SU-DHL-6 (cell line): ENCODE data around the gene TEDC2.
A peak's percentile ranks its signal among the peaks of the same experiment; 100 is the strongest.
"Not testable (repeated sequence)": the region's sequence is repeated elsewhere in the genome, so short reads cannot be mapped to it uniquely, and the experiment has no call there.

Source experiments
- H2AFZ ChIP-seq: fragments of 200-600 bp; sonication (generic); 2 replicates; pipeline ENCODE4 v1.6.1; 2014; ENCODE audit warnings: low read depth, mild to moderate bottlenecking, moderate library complexity, mixed read lengths, antibody characterized with exemption, low read length; ENCODE audit not compliant: severe bottlenecking
- H3F3A ChIP-seq: fragments of 200-600 bp; shearing (Covaris generic); 2 replicates; pipeline ENCODE4 v1.6.0; 2016; ENCODE audit warnings: antibody characterized with exemption, mild to moderate bottlenecking; ENCODE audit not compliant: insufficient read depth
- H3K27ac ChIP-seq: fragments of 200-600 bp; sonication (generic); 2 replicates; pipeline ENCODE4 v1.5.1; 2016; ENCODE audit warnings: low read depth, mild to moderate bottlenecking, low read length, moderate library complexity, mixed read lengths
- H3K27me3 ChIP-seq: fragments of 200-600 bp; sonication (generic), shearing (Covaris generic); 2 replicates; pipeline ENCODE4 v1.6.0; 2014; ENCODE audit warnings: mild to moderate bottlenecking, low read length
- H3K36me3 ChIP-seq: fragments of 200-600 bp; sonication (generic); 2 replicates; pipeline ENCODE4 v1.6.1; 2014; ENCODE audit warnings: mild to moderate bottlenecking, low read length, mixed read lengths
- H3K4me2 ChIP-seq: fragments of 300-600, 200-600 bp; shearing (Covaris generic), sonication (generic); 2 replicates; pipeline ENCODE4 v1.6.0; 2014; ENCODE audit warnings: low read length, low read depth, mild to moderate bottlenecking; ENCODE audit not compliant: poor library complexity, severe bottlenecking
- H3K4me3 ChIP-seq: fragments of 200-600 bp; sonication (generic); 2 replicates; pipeline ENCODE4 v1.5.1; 2014; ENCODE audit warnings: antibody characterized with exemption, low read length, mild to moderate bottlenecking, mixed read lengths; ENCODE audit not compliant: insufficient read depth, poor library complexity, severe bottlenecking
- H3K79me2 ChIP-seq: fragments of 200-600 bp; sonication (generic); 2 replicates; pipeline ENCODE4 v1.6.1; 2014; ENCODE audit warnings: mild to moderate bottlenecking, low read length, moderate library complexity; ENCODE audit not compliant: insufficient read depth
- H3K9ac ChIP-seq: fragments of 200-600 bp; sonication (generic); 2 replicates; pipeline ENCODE4 v1.7.0; 2014; ENCODE audit warnings: mild to moderate bottlenecking, low read length
- H3K9me2 ChIP-seq: fragments of 200-600 bp; sonication (generic); replicated peaks from 2 replicates; pipeline ENCODE4 v1.6.1; 2014; ENCODE audit warnings: low read length; ENCODE audit not compliant: insufficient read depth
- H3K9me3 ChIP-seq: fragments of 200-600 bp; sonication (generic); 2 replicates; pipeline ENCODE4 v1.6.1; 2014; ENCODE audit warnings: low read length, mixed read lengths; ENCODE audit not compliant: insufficient read depth
- H4K20me1 ChIP-seq: fragments of 200-600 bp; sonication (generic); 2 replicates; pipeline ENCODE4 v1.6.1; 2014; ENCODE audit warnings: low read depth, mild to moderate bottlenecking, antibody characterized with exemption, low read length, moderate library complexity, mixed read lengths
- EZH2phosphoT487 ChIP-seq: fragments of 200-600 bp; sonication (generic), shearing (Covaris generic); conservative IDR thresholded peaks from 2 replicates; pipeline ENCODE4 v1.6.1; 2018; ENCODE audit warnings: mild to moderate bottlenecking, antibody characterized with exemption, low read length, moderate library complexity, mixed read lengths
- TF ChIP-seq, protein P1 (sequence below): fragments of 200-600 bp; sonication (generic); IDR thresholded peaks from one replicate; pipeline ENCODE4 v1.5.1; 2017; ENCODE audit warnings: antibody characterized with exemption, mild to moderate bottlenecking, low read length, moderate library complexity; ENCODE audit not compliant: insufficient read depth, poor library complexity, severe bottlenecking

TEDC2 gene

DNA sequence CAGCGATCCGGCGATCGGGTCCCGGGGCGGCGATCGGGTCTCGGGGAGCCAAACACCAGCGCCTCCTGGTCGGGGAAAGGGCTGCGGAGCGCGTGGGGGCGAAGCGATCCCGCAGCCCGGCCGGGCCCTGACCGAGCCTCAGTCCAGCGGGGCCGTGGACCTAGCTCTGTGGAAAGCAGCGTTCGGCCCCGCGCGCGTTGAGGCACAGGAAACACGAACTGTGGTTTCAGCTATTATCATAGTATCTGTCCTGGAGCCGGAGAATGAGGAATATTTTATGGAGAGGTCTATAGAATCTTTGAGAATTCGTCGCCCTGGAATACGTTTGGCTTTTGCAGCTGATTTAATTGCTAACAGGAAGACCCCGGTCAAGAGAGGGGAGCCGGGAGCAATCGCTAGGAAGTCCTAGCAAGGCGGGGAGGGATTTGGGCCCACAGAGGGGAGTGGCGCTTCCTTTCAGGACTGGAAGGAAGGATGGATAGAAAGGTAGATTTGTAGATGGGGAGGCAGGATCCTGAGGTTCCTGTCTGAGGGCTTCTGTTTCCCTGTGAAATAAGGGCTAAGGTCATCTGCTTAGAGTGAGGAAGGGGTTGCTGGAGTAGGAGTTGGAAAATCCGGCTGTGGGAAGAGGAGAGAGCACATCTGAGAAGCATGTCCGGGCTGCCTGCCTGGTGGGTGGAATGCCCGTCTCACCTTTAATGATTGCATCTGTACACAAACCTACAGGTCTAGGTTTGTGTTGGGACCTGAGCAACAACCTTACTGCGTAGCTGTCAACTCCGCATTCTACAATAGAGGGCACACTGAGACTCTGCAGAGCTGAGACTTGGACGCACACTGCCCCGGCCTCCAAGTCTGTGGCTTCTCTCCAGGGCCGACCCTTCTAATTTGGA lies 29.9 kb upstream of the TEDC2 start:
- peak overlapping the region; percentile 71 for H2AFZ ChIP-seq

DNA sequence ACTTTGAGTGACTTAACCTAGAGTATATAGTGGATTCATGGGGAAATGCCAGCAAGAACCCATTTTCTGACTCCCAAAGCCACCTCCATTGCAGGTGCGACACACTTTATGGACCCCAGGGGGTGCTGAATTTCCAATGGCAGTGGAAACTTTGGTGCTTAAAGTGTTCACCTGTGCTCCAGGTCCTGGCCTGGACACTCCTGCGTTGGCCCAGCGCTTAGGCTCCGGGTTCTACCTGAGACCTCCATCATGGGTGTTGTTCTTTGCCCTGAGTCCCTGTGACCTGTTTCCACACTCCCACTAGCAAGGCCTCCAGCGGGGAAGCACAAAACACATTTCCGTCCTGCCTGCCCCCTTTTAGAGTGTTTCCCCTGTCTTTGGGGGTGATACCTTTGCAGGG lies 27.6 kb upstream of the TEDC2 start:
- Histone ChIP-seq H3K27ac (no peak overlapping the region), H3K27me3 (no peaks in the 10 kb centered on the region), H3K4me2 (no peak overlapping the region), H3K4me3 (no peak overlapping the region), H3K9me2 (no peaks in the 10 kb centered on the region), H3K79me2 (peaks cover 39% of the 10 kb centered on the region), H3F3A (no peaks in the 10 kb centered on the region), H3K9ac (no peak overlapping the region), H3K9me3 (no peaks in the 10 kb centered on the region), H3K36me3 (peaks cover 24% of the 10 kb centered on the region), H4K20me1 (0 out of 2 replicates have a peak, but pooled peaks cover 7% of the 10 kb centered on the region), H2AFZ (no peak overlapping the region)
- no peak for TF ChIP-seq EZH2phosphoT487
- TF ChIP-seq, protein P1, sequence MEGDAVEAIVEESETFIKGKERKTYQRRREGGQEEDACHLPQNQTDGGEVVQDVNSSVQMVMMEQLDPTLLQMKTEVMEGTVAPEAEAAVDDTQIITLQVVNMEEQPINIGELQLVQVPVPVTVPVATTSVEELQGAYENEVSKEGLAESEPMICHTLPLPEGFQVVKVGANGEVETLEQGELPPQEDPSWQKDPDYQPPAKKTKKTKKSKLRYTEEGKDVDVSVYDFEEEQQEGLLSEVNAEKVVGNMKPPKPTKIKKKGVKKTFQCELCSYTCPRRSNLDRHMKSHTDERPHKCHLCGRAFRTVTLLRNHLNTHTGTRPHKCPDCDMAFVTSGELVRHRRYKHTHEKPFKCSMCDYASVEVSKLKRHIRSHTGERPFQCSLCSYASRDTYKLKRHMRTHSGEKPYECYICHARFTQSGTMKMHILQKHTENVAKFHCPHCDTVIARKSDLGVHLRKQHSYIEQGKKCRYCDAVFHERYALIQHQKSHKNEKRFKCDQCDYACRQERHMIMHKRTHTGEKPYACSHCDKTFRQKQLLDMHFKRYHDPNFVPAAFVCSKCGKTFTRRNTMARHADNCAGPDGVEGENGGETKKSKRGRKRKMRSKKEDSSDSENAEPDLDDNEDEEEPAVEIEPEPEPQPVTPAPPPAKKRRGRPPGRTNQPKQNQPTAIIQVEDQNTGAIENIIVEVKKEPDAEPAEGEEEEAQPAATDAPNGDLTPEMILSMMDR = no peak

More for the DNA sequence above, 29.9 kb upstream of the TEDC2 start:
- no peak for TF ChIP-seq EZH2phosphoT487
- TF ChIP-seq, protein P1 = peak; percentile 40
- Histone ChIP-seq H4K20me1 (0 out of 2 replicates have a peak, but pooled peaks cover 7% of the 10 kb centered on the region), H3K9me3 (no peaks in the 10 kb centered on the region), H3F3A (no peaks in the 10 kb centered on the region), H3K27ac (peak overlapping the region; percentile 72), H3K4me3 (peak overlapping the region; percentile 70), H3K9me2 (no peaks in the 10 kb centered on the region), H3K4me2 (peak overlapping the region; percentile 72), H3K9ac (peak overlapping the region; percentile 96), H3K27me3 (no peaks in the 10 kb centered on the region), H3K36me3 (peaks cover 21% of the 10 kb centered on the region), H3K79me2 (peaks cover 38% of the 10 kb centered on the region)

DNA sequence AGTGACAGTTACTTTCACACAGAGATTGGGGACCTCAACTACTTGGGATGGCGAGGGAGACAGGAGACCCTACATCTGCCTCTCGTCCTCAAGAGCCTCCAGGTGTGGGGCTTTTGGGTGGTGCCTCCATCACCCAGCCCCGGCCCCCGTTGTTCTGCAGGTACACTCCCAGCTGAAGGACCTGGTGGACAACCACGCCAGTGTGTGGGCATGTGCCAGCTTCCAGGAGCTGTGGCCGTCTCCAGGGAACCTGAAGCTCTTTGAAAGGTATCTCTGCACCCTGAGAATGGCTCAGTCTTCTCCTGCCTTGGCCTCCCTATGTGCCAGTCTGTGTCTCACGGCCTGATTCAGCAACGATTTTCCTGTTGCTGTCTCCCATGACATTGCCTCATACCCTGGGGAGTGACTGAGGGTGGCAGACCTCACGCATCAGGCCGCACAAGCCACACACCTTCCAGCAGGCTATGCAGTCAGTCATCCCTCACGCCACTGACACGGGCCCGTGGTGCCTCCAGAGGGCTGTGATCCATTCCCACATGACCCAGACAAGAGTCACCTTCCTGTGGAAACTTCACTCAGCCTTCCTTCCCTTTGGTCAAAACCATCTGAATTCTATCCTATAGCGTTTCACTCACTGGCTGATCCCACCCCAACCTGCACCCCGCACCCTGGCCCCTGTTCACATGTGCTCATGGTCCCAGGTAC lies 27.0 kb upstream of the TEDC2 start:
- H3K9me3 ChIP-seq = no peaks in the 10 kb centered on the region
- no peaks in the 10 kb centered on the region for H3K27me3 ChIP-seq
- H3K4me2 ChIP-seq = no peak overlapping the region
- no peak for TF ChIP-seq EZH2phosphoT487
- TF ChIP-seq, protein P1 = no peak
- H3K36me3 ChIP-seq = peaks cover 26% of the 10 kb centered on the region
- no peak overlapping the region for H3K4me3 ChIP-seq
- H3K27ac ChIP-seq = no peak overlapping the region
- no peaks in the 10 kb centered on the region for H3F3A ChIP-seq
- H3K9ac ChIP-seq = no peak overlapping the region
- no peak overlapping the region for H2AFZ ChIP-seq
- peaks cover 42% of the 10 kb centered on the region for H3K79me2 ChIP-seq
- no peaks in the 10 kb centered on the region for H3K9me2 ChIP-seq
- 0 out of 2 replicates have a peak, but pooled peaks cover 7% of the 10 kb centered on the region for H4K20me1 ChIP-seq

DNA sequence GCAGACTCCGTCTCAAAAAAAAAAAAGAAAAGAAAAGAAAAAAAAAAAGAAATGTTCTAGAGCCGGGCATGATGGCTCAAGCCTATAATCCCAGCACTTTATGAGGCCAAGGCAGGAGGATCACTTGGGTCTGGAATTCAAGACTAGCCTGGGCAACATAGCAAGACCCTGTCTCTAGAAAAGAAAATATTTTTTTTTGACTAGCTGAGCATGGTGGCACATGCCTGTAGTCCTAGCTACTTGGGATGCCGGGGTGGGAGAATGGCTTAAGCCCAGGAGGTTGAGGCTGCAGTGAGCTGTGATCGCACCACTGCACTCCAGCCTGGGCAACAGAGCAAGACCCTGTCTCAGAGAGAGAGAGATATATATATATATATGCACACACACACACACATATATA lies 24.7 kb upstream of the TEDC2 start:
- peaks cover 33% of the 10 kb centered on the region for H3K79me2 ChIP-seq
- H3K27ac ChIP-seq, H3K9me2 ChIP-seq: not testable (repeated sequence)

More for the DNA sequence above, 24.7 kb upstream of the TEDC2 start:
- not testable (repeated sequence) for H3K4me3 ChIP-seq, H3K27me3 ChIP-seq, H2AFZ ChIP-seq, H3K4me2 ChIP-seq, H3K9ac ChIP-seq, H4K20me1 ChIP-seq, H3F3A ChIP-seq, H3K9me3 ChIP-seq
- H3K36me3 ChIP-seq = peaks cover 28% of the 10 kb centered on the region
